Hematopoietic multipotent progenitor cell treated with erythropoietin and hydrocortisone succinate and interleukin-3 and kit ligand, for 17 days (in vitro differentiated cells): ENCODE data around the gene SAMM50.

Experiments used
- DNase-seq: peaks from one replicate; pipeline ENCODE4 v3.0.0-alpha.2; 2015; ENCODE audit warnings: low spot score

SAMM50 gene

DNA sequence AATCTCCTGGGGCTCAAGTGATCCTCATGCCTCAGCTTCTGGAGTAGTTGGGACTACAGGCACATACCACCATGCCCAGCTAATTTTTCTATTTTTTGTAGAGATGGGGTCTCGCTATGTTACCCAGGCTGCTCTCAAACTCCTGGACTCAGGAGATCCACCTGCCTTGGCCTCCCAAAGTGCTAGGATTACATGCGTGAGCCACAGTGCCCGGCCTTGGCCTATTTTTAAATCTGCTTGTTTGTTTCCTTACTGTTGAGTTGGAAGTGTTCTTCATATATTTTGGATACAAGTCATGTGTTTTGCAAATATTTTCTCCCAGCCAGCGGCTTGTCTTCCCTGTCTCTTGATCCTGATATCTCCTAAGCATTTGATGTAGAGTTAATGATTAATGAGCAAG lies 73.8 kb downstream of the SAMM50 start:
- DNase-seq = no peak

DNA sequence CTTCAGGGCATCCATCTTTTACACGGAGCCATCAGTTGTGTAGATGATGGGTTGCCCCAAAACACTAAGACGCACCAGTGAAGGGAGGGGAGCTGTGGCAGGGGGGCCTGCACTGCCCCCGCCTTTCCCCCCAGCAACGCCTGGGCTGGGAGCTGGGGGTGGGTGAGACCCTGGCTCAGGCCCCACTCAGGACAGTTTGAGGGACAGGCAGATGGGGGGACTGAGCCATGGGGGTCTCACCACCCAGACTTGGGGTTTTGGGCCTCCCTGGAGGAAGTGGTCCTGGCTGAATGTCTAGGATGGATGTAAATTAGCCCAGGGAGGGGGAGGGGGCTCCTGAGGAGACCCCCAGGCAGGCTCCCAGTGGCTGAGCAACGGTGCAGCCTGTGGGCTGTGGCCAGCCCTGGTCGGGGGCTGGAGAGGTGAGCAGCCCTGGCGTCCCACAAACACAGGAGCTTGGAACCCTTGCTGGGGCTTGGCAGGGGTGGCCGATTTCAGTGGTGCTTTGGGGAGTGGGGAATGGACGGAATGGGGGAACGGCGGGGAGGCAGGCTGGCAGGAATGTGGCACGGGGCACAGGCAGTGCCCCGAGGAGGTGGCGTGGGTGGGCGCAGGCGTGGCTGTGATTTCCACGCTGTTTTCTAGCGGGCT lies 74.9 kb downstream of the SAMM50 start:
- DNase-seq = no peak

DNA sequence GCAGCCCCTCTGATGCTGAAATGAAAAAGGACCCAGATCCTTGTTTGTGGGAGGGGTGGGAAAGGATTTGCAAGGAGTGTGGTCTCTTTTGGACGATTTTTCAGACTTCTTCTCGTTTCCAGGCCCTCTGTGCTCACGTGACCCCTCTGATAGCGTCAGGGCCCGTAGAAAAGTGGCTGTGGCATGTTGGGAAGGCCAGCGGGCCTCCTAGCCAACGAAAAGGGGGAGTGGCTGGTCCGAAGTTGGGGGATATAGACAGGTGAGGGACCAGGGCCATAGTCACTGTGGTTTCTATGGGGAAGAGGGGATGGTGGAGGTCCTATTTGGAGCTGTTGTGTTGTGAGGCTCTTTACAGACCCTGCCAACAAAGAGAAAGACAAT lies 75.5 kb downstream of the SAMM50 start:
- DNase-seq = no peak

DNA sequence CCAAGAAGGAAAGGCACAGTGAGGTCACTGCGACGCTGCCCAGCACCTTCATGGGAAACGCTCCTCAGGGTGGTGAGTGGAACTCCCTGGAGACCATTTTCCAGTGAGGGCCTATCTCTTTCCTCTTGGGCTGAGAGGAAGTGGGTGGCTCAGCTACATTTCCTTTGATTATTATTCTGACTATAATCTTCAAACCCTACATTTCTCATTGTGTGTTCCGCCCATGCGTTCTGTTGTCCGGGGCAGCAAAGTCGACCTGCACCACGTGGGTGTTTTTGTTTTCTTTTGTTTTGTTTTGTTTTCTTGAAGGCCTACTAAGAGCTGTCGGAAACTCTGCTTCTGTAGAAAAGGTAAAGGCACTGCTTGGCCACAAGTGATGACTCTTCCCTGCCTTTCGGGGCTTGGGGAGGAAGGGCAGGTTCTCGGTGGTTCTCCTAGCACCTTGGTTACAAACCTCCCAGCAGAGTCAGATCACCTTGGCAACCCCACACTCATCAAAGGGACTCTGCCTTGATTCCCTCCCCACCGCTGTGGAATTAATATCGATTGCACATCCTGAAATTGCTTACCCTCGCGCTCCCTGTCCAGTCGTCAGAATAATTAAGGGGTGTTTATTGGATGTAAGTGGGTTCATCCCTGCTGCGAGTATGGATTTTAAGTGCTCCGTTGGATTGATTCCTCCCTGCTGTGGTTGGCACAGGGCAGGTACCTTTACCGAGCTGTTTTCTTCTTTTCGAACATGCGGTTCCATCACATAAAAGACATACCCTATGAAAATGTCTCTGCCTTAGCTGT lies 76.1 kb downstream of the SAMM50 start:
- DNase-seq = no peak

DNA sequence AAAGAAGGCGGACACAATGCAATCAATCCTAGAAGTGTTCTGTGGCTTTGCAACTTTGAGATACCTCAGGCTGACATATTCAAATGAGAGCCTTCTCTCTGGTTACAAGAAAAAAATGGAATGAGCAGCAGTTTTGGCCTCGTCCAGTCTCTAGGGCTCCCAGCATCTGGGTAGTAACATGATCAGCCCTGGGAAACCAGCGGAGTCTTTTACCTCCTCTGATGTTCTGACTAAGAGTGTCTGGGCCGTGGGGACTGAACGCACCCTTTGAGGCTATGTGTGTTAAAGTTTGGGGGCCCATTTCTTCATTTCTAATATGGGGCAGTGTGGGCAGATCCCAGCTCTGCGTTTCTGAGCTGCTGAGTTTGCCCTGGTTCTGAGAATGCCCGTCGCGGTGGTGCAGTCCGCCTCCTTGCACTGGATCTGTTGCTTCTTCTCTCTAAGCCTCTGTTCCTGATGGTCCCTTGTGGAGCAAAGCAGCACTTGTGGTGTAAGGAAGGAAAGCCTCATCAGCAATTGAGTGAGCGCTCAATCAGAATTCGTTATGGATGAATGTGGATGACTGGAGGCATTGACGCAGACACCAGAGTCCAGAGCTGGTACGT lies 77.0 kb downstream of the SAMM50 start:
- DNase-seq = no peak

DNA sequence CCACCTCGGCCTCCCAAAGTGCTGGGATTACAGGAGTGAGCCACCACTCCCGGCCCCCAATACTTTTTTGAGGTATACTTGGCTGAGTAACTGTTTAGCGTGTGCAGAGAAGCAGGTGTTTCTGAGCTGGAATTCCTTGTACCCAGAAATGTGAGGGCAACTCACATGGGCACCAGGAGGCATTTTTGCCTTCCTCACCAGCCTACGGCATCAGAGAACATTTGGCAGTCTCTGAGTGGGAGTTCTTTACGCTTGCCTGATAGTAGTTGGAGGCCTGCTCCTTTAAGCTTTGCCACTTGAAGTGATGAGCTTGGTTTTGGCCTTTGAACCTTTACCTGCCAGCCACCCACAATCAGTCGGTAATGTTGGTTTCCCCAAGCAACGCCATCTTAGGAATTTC lies 78.0 kb downstream of the SAMM50 start:
- DNase-seq = no peak

DNA sequence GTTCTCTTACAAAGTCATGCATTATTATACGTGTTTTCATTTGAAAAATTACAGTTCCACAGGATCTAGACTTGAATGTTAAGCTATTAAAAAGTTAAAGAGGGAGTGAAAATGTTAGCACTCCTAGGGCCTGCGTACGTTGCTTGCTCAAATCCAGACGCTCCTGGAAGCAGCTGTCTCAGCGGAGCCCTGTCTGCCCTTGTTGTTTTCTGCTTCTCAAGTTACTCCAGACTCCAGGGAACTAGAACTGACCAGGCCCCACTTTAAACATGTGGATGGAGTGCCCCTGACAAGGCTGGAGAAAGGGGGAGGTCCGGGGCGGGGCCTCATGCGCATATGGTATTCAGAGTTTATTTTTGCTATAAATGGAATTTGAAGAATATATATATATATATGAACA lies 78.5 kb downstream of the SAMM50 start:
- DNase-seq = no peak

DNA sequence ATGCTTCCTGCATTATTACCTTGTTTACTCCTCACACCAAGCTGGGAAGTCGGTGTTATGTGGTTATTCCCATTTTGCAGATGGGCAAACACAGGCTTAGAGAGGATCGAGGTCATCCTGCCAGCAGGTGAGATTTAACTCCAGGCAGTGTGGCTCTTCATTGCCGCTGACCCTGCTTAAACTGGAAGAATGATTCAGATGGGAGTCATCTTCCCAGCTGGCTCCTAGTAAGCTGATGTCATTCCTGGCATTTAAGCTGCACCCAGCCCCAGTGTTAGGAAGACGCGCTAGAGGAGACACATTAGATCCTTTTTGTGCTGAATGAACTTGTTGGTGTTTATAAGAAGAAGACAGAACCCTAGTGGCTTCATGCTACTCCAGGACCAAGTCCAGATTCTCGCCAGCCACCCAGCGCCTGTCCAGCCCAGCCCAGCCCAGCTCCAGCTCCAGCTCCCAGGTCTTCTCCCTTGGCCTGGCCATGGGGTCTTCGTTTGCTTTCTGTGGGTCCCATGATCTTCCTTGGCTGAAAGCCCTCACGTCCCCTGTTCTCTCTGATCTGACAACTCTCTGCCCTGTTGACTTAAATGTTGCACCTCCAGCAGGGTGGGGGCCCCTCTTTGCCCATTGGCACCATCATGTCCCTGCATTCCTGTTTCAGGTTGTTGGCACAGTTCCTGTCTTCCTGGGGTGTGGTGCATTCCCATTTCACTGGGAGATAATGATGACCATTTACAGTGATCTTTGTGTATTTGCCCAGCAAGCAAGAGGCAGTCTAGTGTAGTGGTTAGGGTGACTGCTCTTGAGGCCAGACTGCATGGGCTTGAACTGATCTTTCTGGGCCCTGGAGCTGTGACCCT lies 82.5 kb downstream of the SAMM50 start:
- no peak for DNase-seq

DNA sequence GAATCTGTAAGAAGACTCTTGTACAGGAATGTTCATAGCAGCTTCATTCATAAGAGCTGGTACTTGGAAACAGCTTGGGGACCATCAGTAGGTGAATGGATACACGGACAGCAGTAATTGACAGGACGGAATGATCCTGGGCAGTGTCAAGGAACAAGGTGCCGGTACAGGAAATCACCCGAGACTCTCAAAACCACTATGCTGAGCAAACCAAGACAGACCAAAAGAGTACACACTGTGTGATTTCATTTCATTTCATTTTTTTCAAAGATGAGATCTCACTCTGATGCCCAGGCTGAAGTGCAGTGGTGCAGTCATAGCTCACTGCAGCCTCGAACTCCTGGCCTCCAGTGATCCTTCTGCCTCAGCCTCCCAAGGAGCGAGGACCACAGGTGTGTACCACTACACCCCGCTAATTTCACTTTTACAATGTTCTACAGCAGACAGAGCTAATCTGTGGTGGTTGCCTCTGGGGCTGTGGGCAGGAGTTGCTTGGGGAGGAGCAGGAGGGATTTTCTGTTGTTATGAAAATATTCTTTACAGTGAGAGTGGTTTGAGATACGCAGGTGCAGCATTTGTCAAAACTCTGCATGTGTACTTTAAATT lies 84.4 kb downstream of the SAMM50 start:
- DNase-seq = no peak

DNA sequence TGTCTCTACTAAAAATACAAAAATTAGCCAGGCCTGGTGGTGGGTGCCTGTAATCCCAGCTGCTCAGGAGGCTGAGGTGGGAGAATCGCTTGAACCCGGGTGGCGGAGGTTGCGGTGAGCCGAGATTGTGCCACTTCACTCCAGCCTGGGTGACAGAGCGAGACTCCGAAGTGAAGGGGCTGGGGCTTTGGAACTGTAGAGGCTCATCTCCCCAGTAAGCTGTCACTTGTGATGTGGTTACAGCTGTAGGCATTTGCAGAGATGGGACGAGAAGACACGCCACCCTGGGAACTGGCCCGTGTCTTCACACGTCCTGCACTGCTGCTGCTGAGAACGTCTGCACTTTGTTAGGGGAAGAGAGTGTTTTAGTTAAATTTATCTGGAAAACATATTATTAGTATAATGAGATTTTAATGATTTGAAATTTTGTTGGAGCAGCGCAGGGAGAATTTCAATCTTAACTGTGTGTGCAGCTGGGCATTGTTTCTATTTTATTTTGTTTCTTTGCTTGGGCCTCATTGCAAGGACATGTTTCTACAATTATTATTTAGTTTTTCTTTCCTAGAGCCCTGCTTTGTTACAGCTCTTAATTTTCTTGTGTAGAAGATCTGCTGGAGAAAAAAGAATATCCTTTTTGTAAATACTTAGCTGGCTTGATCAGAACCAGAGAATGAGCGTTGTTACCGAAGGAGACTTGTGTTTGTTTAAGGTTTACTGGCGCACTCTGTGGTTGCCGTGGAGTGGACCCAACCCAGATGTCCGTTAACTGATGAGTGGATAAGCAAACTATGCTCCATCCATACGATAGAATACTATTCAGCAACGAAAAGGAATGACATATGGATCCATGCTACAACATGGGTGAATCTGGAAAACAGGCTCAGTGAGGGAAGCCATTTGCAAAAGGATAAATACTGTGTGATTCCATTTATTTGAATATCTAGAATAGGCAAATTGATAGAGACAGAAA lies 87.3 kb downstream of the SAMM50 start:
- no peak for DNase-seq

DNA sequence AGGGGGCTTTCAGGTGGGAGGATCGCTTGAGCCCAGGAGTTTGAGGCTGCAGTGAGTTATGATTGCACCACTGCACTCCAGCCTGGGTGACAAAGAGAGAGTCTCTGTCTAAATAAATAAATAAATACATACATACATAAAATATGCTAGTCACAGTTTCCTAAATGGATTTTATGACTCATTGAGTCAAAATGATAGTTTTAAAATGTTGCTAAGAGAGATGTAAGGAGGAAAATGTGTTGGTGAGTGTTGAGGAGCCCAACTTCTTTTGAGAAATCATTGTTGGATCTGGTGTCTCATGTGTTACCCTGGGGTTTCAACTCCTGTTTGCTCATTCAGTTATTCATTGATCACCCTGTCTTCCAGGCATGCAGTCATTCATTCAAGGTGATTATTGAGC lies 89.9 kb downstream of the SAMM50 start:
- no peak for DNase-seq
